Measurements from ENCODE around the gene SCGB1C1.
"Not testable (repeated sequence)": the region's sequence is repeated elsewhere in the genome, so short reads cannot be mapped to it uniquely, and the experiment has no call there.

DNA sequence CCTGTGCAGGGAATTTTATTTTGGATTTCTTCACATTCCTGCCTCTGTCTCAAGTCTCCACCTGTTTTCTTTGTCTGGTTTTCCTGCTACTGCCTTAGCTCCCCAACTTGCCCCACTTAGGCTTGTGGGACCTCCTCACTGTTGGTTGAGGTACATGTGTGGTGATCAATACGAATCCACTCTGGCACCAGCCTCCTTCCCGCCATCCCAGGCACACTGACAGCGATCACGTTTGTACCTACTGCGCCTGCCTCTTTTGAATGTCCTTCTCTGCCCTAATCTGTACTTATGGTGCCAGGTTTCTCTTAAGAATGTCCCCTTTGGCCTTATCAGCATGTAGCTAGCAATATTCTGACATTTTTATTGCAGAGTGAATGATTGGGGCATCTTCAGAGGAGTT lies 2.3 kb upstream of the SCGB1C1 start:
- not testable (repeated sequence) for TF ChIP-seq CTCF, POLR2A (IDR thresholded peaks at IDR 0.05)

All from right lobe of liver (tissue), 4 donors.